ENCODE results near the gene COL15A1. TPM values are rescaled to one million over a fixed set of nuclear protein-coding genes. Genes with fewer than 3 reads are reported as not detected.
"Not testable (repeated sequence)": the region's sequence is repeated elsewhere in the genome, so short reads cannot be mapped to it uniquely, and the experiment has no call there.

Gene COL15A1
- total RNA-seq, 1 experiment from 2014 or later = 7.6 TPM

GRCh38 chr9:99087462-99087861 lies 143.8 kb downstream of the COL15A1 start:
- no peak for DNase-seq
- H3K27ac ChIP-seq = no peak overlapping the region
- no peaks in the 10 kb centered on the region for H3K27me3 ChIP-seq
- no peaks in the 10 kb centered on the region; the same call in 1 of the 2 replicates for H3K4me1 ChIP-seq
- H3K36me3 ChIP-seq = no peaks in the 10 kb centered on the region
- H3K9me3 ChIP-seq (replicated peaks) = peaks cover 16% of the 10 kb centered on the region
- no peak overlapping the region for H3K4me3 ChIP-seq

GRCh38 chr9:99090336-99091130 lies 146.8 kb downstream of the COL15A1 start:
- H3K27ac ChIP-seq = no peak overlapping the region
- DNase-seq = no peak
- no peak overlapping the region for H3K4me3 ChIP-seq
- H3K9me3 ChIP-seq (replicated peaks) = peaks cover 16% of the 10 kb centered on the region
- no peaks in the 10 kb centered on the region for H3K27me3 ChIP-seq
- no peaks in the 10 kb centered on the region; the same call in 1 of the 2 replicates for H3K4me1 ChIP-seq
- no peaks in the 10 kb centered on the region for H3K36me3 ChIP-seq

- no peak for DNase-seq
- Histone ChIP-seq H3K36me3 (no peaks in the 10 kb centered on the region), H3K9me3 (replicated peaks) (peaks cover 16% of the 10 kb centered on the region), H3K4me1 (peaks cover 2% of the 10 kb centered on the region), H3K4me3 (no peak overlapping the region), H3K27ac (no peak overlapping the region), H3K27me3 (no peaks in the 10 kb centered on the region)
Measured at GRCh38 chr9:99092643-99093491, 149.2 kb downstream of the COL15A1 start.

GRCh38 chr9:99093492-99093791 lies 149.7 kb downstream of the COL15A1 start:
- DNase-seq = peak in 1 of 2 experiments; percentile 32
- Histone ChIP-seq H3K27me3 (no peaks in the 10 kb centered on the region), H3K4me3 (no peak overlapping the region), H3K27ac (no peak overlapping the region), H3K9me3 (replicated peaks) (peaks cover 16% of the 10 kb centered on the region), H3K4me1 (peaks cover 2% of the 10 kb centered on the region), H3K36me3 (no peaks in the 10 kb centered on the region)

GRCh38 chr9:99095565-99095964 lies 151.9 kb downstream of the COL15A1 start:
- Histone ChIP-seq H3K36me3 (no peaks in the 10 kb centered on the region), H3K4me3 (no peak overlapping the region), H3K9me3 (replicated peaks) (no peaks in the 10 kb centered on the region; the same call in 1 of the 2 replicates), H3K27ac (no peak overlapping the region), H3K27me3 (no peaks in the 10 kb centered on the region), H3K4me1 (peaks cover 2% of the 10 kb centered on the region)
- DNase-seq = no peak

- H3K27ac ChIP-seq = no peak overlapping the region
- no peaks in the 10 kb centered on the region for H3K27me3 ChIP-seq
- no peak for DNase-seq
- H3K4me3 ChIP-seq = no peak overlapping the region
- peaks cover 2% of the 10 kb centered on the region; the same call in 1 of the 2 replicates for H3K4me1 ChIP-seq
- no peaks in the 10 kb centered on the region; the same call in 1 of the 2 replicates for H3K9me3 ChIP-seq (replicated peaks)
- H3K36me3 ChIP-seq = no peaks in the 10 kb centered on the region
Measured at GRCh38 chr9:99096409-99096808, 152.7 kb downstream of the COL15A1 start.

GRCh38 chr9:99099806-99100585 lies 156.3 kb downstream of the COL15A1 start:
- H3K4me1 ChIP-seq; DNase-seq; H3K4me3 ChIP-seq; H3K27me3 ChIP-seq; H3K27ac ChIP-seq; H3K36me3 ChIP-seq; H3K9me3 ChIP-seq (replicated peaks): not testable (repeated sequence)

GRCh38 chr9:99101271-99101670 lies 157.6 kb downstream of the COL15A1 start:
- no peaks in the 10 kb centered on the region; the same call in 1 of the 2 replicates for H3K9me3 ChIP-seq (replicated peaks)
- H3K27ac ChIP-seq = no peak overlapping the region
- DNase-seq = no peak
- H3K4me1 ChIP-seq = peaks cover 2% of the 10 kb centered on the region; the same call in 1 of the 2 replicates
- H3K27me3 ChIP-seq = no peaks in the 10 kb centered on the region
- no peaks in the 10 kb centered on the region for H3K36me3 ChIP-seq
- H3K4me3 ChIP-seq = no peak overlapping the region

GRCh38 chr9:99101812-99102211 lies 158.1 kb downstream of the COL15A1 start:
- H3K27ac ChIP-seq = no peak overlapping the region
- no peaks in the 10 kb centered on the region for H3K36me3 ChIP-seq
- no peak overlapping the region for H3K4me3 ChIP-seq
- H3K27me3 ChIP-seq = no peaks in the 10 kb centered on the region
- H3K4me1 ChIP-seq = no peaks in the 10 kb centered on the region
- H3K9me3 ChIP-seq (replicated peaks) = no peaks in the 10 kb centered on the region; the same call in 1 of the 2 replicates
- DNase-seq = no peak

- Histone ChIP-seq H3K4me1 (0 out of 2 replicates have a peak, but pooled peaks cover 6% of the 10 kb centered on the region), H3K9me3 (replicated peaks) (no peaks in the 10 kb centered on the region; the same call in 1 of the 2 replicates), H3K36me3 (0 out of 2 replicates have a peak, but pooled peaks cover 2% of the 10 kb centered on the region), H3K27ac (no peak overlapping the region; the same call in 1 of the 2 replicates), H3K27me3 (no peaks in the 10 kb centered on the region), H3K4me3 (peak overlapping the region; percentile 90)
- peak; percentile 22 to 45 for DNase-seq
Measured at GRCh38 chr9:99103054-99103895, 159.6 kb downstream of the COL15A1 start.

- DNase-seq = no peak
- Histone ChIP-seq H3K4me3 (peak overlapping the region; percentile 90), H3K27ac (peak overlapping the region; percentile 12), H3K27me3 (no peaks in the 10 kb centered on the region), H3K36me3 (0 out of 2 replicates have a peak, but pooled peaks cover 2% of the 10 kb centered on the region), H3K4me1 (0 out of 2 replicates have a peak, but pooled peaks cover 6% of the 10 kb centered on the region), H3K9me3 (replicated peaks) (no peaks in the 10 kb centered on the region; the same call in 1 of the 2 replicates)
Measured at GRCh38 chr9:99103901-99104458, 160.3 kb downstream of the COL15A1 start.

GRCh38 chr9:99104459-99105151 lies 160.9 kb downstream of the COL15A1 start, which contains the start of gene TGFBR1:
Gene TGFBR1, plus strand, starts transcription at chr9:99105113. Its CDS starts 93 bp downstream, at chr9:99105206.
- H3K27me3 ChIP-seq = no peaks in the 10 kb centered on the region
- H3K27ac ChIP-seq = peak within 1 kb of the TSS; percentile 66
- H3K36me3 ChIP-seq = 0 out of 2 replicates have a peak, but pooled peaks cover 2% of the 10 kb centered on the region
- peak within 1 kb of the TSS; percentile 90 for H3K4me3 ChIP-seq
- H3K9me3 ChIP-seq (replicated peaks) = no peaks in the 10 kb centered on the region; the same call in 1 of the 2 replicates
- 0 out of 2 replicates have a peak, but pooled peaks cover 6% of the 10 kb centered on the region for H3K4me1 ChIP-seq
- peak; percentile 94 to 97 for DNase-seq

All from SJCRH30 (cell line).